HepG2 (cell line): ENCODE results near the gene NEFH. TPM values are rescaled to one million over a fixed set of nuclear protein-coding genes. Genes with fewer than 3 reads are reported as not detected.

Experiments
- ATAC-seq: fragments of 200-7000 bp; cut with Tn5 transposase; 3 replicates; pipeline ENCODE4 v1.9.1; 2020; ENCODE audit warnings: mild to moderate bottlenecking, moderate library complexity
- BruUV-seq: library from RNA; stranded (reverse); fragments of 400-500 nt; replicated peaks from 2 replicates; lab custom pipeline; 2021; lab: Mats Ljungman, UMichigan
- CTCF ChIA-PET: fragments of 300-600 bp; formaldehyde crosslinking; extraction: SDS; loops from one replicate; lab custom pipeline; 2021; ENCODE audit warnings: low total read pairs, inconsistent platforms, low intra/inter-chr PET ratio; lab: Yijun Ruan, JAX
- POLR2A ChIA-PET: fragments of 350-600 bp; sonication (Branson Sonifier 250); formaldehyde crosslinking; loops from one replicate; lab custom pipeline; 2020; ENCODE audit warnings: antibody characterized with exemption, inconsistent platforms; lab: Yijun Ruan, JAX
- DNase-seq: peaks from one replicate; pipeline ENCODE4 v3.0.0-alpha.2; 2015; ENCODE audit warnings: low spot score
- FAIRE-seq: peaks from 3 replicates; lab custom pipeline; 2011; peaks lifted over from hg19 to GRCh38; lab: Jason Lieb, UNC
- H2AFZ ChIP-seq: one replicate; pipeline ENCODE4 v1.6.1; 2011; ENCODE audit warnings: low read length, inconsistent platforms
- H3K27ac ChIP-seq: fragments of 300-600 bp; 3 replicates; pipeline ENCODE4 v1.8.0; 2011; ENCODE audit warnings: mixed run types, mild to moderate bottlenecking, mixed read lengths, low read length, inconsistent platforms; ENCODE audit not compliant: insufficient read depth; ENCODE audit errors: extremely low read length
- H3K27me3 ChIP-seq, 2 experiments: fragments of 200-600 bp in 1 of 2; 2 replicates in 1 of 2; 3 replicates in 1 of 2; pipeline versions ENCODE4 v1.6.0 to v1.8.0; 2011; ENCODE audit warnings: low read length in 2 of 2, mild to moderate bottlenecking in 2 of 2, moderate library complexity in 2 of 2, inconsistent platforms in 1 of 2; ENCODE audit not compliant: insufficient read depth in 2 of 2, control insufficient read depth in 1 of 2
- H3K36me3 ChIP-seq, 2 experiments: fragments of 200-600 bp in 1 of 2; replicated peaks in 1 of 2; 2 replicates in 1 of 2; 3 replicates in 1 of 2; pipeline versions ENCODE4 v1.5.1 to v1.8.0; 2011; ENCODE audit warnings: low read length in 2 of 2, inconsistent platforms in 1 of 2; ENCODE audit not compliant: insufficient read depth in 2 of 2, control insufficient read depth in 1 of 2
- H3K4me1 ChIP-seq: 2 replicates; pipeline ENCODE4 v1.5.1; 2012; ENCODE audit warnings: low read length, inconsistent platforms; ENCODE audit not compliant: insufficient read depth
- H3K4me2 ChIP-seq: 2 replicates; pipeline ENCODE4 v1.6.0; 2011; ENCODE audit warnings: low read depth, low read length, inconsistent platforms
- H3K4me3 ChIP-seq, 3 experiments: fragments of 200-600 bp in 1 of 3; sonication (generic), shearing (Covaris generic) in 1 of 3; replicated peaks in 1 of 3; 2 replicates each; pipeline ENCODE4 v1.5.1; 2011 to 2016; ENCODE audit warnings: low read length in 3 of 3, inconsistent platforms in 2 of 3, low read depth in 2 of 3, mild to moderate bottlenecking in 2 of 3, control low read depth in 1 of 3, mixed read lengths in 1 of 3; ENCODE audit not compliant: insufficient read depth in 1 of 3
- H3K79me2 ChIP-seq: one replicate; pipeline ENCODE4 v1.6.1; 2011; ENCODE audit warnings: low read length, inconsistent platforms; ENCODE audit not compliant: insufficient read depth
- H3K9ac ChIP-seq: 2 replicates; pipeline ENCODE4 v1.6.0; 2011; ENCODE audit warnings: mild to moderate bottlenecking, low read depth, low read length, inconsistent platforms; ENCODE audit not compliant: insufficient read depth
- H3K9me3 ChIP-seq: 2 replicates; pipeline ENCODE4 v1.5.1; 2012; ENCODE audit warnings: mild to moderate bottlenecking, low read length
- H4K20me1 ChIP-seq: 2 replicates; pipeline ENCODE4 v1.6.0; 2011; ENCODE audit warnings: inconsistent platforms, mild to moderate bottlenecking, low read length, moderate library complexity; ENCODE audit not compliant: insufficient read depth
- MAFF ChIP-seq: IDR thresholded peaks from 2 replicates; pipeline ENCODE4 v1.6.1; 2011; ENCODE audit warnings: low read depth, low read length, improper control_type of control experiment
- MLLT10 ChIP-seq: sonication (generic); formaldehyde crosslinking; IDR thresholded peaks from 2 replicates; pipeline ENCODE4 v1.4.0; 2020; ENCODE audit warnings: missing genetic modification reagents
- RARA ChIP-seq: IDR thresholded peaks from 2 replicates; pipeline ENCODE4 v1.6.1; 2016; ENCODE audit warnings: missing genetic modification reagents, missing compliant biosample characterization
- SP2 ChIP-seq: sonication (generic); formaldehyde crosslinking; IDR thresholded peaks from 2 replicates; pipeline ENCODE4 v1.5.1; 2020; ENCODE audit warnings: mild to moderate bottlenecking, missing genetic modification reagents
- ZC3H13 ChIP-seq: sonication (generic); formaldehyde crosslinking; IDR thresholded peaks from 2 replicates; pipeline ENCODE4 v1.8.1; 2023; ENCODE audit warnings: mild to moderate bottlenecking, missing genetic modification reagents, moderate library complexity
- WGBS: methylation state at CpG from one replicate; pipeline ENCODE4 v1.1.6; 2017; ENCODE audit warnings: low lambda C conversion rate; 5-methylcytosine and 5-hydroxymethylcytosine counted together
- in situ Hi-C: cut with HindIII; loops from 2 replicates; pipeline ENCODE4 v1.10.0; 2017; ENCODE audit warnings: low pct_unique_long_range_greater_than_20kb; ENCODE audit not compliant: extremely low pct_ligation_motif_present
- intact Hi-C: fragments of 100-400 bp; cut with micrococcal nuclease; formaldehyde crosslinking; loops from one replicate; pipeline ENCODE4 v1.10.0; 2022; ENCODE audit not compliant: unreplicated experiment
- polyA plus RNA-seq, 8 experiments: library from polyadenylated mRNA; depleted of rRNA in 3 of 8; stranded (reverse) in 7 of 8; unstranded in 1 of 8; fragments of >200 nt; fragmentation: Illumina TruSeq in 4 of 8; extraction: Trizol in 4 of 8; gene quantifications; 2 replicates each; pipeline versions ENCODE4 v1.2.1 to v1.2.3, GENCODE V29; 2011 to 2016; ENCODE audit warnings: low read depth in 4 of 8, missing spikeins in 1 of 8, mixed read lengths in 1 of 8; ENCODE audit not compliant: insufficient read depth in 1 of 8
- total RNA-seq, 5 experiments: library from RNA; depleted of rRNA; stranded (reverse); fragments of >200 nt; fragmentation: Illumina TruSeq; extraction: Trizol; gene quantifications; 2 replicates each; pipeline ENCODE4 v1.2.3, GENCODE V29; 2016; ENCODE audit warnings: low read depth in 1 of 5
- TF ChIP-seq, protein P1 (sequence below): sonication (generic); formaldehyde crosslinking; IDR thresholded peaks from 2 replicates; pipeline ENCODE4 v1.5.0; 2020; ENCODE audit warnings: mild to moderate bottlenecking, missing genetic modification reagents, moderate library complexity
- TF ChIP-seq, protein P2 (sequence below): sonication (generic); formaldehyde crosslinking; conservative IDR thresholded peaks from 2 replicates; pipeline ENCODE4 v1.4.0; 2020; ENCODE audit warnings: missing genetic modification reagents
- TF ChIP-seq, protein P3 (sequence below): sonication (generic); formaldehyde crosslinking; IDR thresholded peaks from 2 replicates; pipeline ENCODE4 v1.4.0; 2020; ENCODE audit warnings: missing genetic modification reagents, borderline replicate concordance
- TF ChIP-seq, protein P4 (sequence below): sonication (generic); formaldehyde crosslinking; IDR thresholded peaks from 2 replicates; pipeline ENCODE4 v1.4.0; 2020; ENCODE audit warnings: missing genetic modification reagents

NEFH gene
- total and polyA plus RNA-seq, 2 of the 13 experiments (the other 11 are each of a cell fraction or from before 2014, with no cell fraction given) = not detected

DNA sequence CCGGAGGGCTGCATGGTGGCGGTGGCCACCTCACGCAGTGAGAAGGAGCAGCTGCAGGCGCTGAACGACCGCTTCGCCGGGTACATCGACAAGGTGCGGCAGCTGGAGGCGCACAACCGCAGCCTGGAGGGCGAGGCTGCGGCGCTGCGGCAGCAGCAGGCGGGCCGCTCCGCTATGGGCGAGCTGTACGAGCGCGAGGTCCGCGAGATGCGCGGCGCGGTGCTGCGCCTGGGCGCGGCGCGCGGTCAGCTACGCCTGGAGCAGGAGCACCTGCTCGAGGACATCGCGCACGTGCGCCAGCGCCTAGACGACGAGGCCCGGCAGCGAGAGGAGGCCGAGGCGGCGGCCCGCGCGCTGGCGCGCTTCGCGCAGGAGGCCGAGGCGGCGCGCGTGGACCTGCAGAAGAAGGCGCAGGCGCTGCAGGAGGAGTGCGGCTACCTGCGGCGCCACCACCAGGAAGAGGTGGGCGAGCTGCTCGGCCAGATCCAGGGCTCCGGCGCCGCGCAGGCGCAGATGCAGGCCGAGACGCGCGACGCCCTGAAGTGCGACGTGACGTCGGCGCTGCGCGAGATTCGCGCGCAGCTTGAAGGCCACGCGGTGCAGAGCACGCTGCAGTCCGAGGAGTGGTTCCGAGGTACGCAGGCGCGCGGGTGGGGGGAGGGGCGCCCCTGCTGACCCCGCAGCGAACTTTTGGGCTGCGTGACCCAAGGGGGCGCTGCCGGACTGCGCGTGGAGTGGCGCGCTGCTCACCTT, 670 bp downstream of the NEFH start (continued):
- TF ChIP-seq, protein P1, sequence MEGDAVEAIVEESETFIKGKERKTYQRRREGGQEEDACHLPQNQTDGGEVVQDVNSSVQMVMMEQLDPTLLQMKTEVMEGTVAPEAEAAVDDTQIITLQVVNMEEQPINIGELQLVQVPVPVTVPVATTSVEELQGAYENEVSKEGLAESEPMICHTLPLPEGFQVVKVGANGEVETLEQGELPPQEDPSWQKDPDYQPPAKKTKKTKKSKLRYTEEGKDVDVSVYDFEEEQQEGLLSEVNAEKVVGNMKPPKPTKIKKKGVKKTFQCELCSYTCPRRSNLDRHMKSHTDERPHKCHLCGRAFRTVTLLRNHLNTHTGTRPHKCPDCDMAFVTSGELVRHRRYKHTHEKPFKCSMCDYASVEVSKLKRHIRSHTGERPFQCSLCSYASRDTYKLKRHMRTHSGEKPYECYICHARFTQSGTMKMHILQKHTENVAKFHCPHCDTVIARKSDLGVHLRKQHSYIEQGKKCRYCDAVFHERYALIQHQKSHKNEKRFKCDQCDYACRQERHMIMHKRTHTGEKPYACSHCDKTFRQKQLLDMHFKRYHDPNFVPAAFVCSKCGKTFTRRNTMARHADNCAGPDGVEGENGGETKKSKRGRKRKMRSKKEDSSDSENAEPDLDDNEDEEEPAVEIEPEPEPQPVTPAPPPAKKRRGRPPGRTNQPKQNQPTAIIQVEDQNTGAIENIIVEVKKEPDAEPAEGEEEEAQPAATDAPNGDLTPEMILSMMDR (CRISPR knock-in tag) = peak; percentile 23; the same call in 1 of the 2 replicates

DNA sequence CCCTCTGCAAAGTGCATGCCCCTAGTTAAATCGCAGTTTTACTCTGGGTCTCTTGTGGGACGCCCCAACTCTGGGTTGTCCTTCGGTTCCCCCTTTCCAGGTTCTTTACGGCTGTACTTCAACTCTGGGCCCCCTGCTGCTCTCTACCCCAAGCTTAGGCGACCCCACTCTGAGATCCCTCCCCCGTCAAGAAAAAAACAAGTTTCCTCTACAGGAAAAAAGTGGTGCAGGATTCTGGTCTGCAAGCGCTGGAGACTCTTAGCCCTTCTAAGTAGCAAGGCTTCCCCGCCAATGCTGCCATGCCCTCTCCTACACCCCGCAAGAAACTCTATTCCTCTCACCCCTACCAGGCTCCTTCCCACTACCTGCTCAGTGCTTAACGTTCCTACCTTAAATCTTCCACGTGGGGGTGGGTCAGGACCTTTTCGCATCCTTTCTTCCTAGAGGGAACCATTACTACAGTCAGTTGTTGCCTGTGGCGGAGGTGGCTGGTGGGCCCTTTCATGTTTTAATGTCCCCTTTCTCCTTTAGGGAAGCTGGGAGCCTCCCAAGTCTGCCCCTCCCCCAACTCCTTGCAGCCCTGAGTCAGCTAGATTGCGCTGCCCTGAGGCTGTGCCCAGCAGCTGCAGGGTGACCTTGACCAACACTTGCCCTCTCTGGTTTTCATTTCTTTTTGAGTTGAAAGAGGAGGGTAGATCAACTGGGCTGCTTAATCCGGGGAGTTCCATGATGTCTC, 1.4 kb downstream of the NEFH start:
- H3K4me2 ChIP-seq = no peak overlapping the region
- FAIRE-seq = no peak
- DNase-seq = no peak
- H3K4me3 ChIP-seq = no peak overlapping the region
- BruUV-seq = no TSS peak
- no peak overlapping the region for H3K27ac ChIP-seq
- POLR2A ChIA-PET = no interaction called here
- TF ChIP-seq MLLT10 (CRISPR knock-in tag) = no peak
- TF ChIP-seq, protein P2, sequence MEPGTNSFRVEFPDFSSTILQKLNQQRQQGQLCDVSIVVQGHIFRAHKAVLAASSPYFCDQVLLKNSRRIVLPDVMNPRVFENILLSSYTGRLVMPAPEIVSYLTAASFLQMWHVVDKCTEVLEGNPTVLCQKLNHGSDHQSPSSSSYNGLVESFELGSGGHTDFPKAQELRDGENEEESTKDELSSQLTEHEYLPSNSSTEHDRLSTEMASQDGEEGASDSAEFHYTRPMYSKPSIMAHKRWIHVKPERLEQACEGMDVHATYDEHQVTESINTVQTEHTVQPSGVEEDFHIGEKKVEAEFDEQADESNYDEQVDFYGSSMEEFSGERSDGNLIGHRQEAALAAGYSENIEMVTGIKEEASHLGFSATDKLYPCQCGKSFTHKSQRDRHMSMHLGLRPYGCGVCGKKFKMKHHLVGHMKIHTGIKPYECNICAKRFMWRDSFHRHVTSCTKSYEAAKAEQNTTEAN (CRISPR knock-in tag) = no peak
- TF ChIP-seq ZC3H13 = no peak
- peak; percentile 56; the same call in 1 of the 2 replicates for TF ChIP-seq RARA (CRISPR knock-in tag)
- TF ChIP-seq, protein P3, sequence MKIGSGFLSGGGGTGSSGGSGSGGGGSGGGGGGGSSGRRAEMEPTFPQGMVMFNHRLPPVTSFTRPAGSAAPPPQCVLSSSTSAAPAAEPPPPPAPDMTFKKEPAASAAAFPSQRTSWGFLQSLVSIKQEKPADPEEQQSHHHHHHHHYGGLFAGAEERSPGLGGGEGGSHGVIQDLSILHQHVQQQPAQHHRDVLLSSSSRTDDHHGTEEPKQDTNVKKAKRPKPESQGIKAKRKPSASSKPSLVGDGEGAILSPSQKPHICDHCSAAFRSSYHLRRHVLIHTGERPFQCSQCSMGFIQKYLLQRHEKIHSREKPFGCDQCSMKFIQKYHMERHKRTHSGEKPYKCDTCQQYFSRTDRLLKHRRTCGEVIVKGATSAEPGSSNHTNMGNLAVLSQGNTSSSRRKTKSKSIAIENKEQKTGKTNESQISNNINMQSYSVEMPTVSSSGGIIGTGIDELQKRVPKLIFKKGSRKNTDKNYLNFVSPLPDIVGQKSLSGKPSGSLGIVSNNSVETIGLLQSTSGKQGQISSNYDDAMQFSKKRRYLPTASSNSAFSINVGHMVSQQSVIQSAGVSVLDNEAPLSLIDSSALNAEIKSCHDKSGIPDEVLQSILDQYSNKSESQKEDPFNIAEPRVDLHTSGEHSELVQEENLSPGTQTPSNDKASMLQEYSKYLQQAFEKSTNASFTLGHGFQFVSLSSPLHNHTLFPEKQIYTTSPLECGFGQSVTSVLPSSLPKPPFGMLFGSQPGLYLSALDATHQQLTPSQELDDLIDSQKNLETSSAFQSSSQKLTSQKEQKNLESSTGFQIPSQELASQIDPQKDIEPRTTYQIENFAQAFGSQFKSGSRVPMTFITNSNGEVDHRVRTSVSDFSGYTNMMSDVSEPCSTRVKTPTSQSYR (CRISPR knock-in tag) = peak; percentile 64; the same call in 1 of the 2 replicates
- 0 out of 2 replicates have a peak, but pooled peaks have one; percentile 13 for TF ChIP-seq MAFF
- no peak for TF ChIP-seq SP2 (CRISPR knock-in tag)
- TF ChIP-seq, protein P4, sequence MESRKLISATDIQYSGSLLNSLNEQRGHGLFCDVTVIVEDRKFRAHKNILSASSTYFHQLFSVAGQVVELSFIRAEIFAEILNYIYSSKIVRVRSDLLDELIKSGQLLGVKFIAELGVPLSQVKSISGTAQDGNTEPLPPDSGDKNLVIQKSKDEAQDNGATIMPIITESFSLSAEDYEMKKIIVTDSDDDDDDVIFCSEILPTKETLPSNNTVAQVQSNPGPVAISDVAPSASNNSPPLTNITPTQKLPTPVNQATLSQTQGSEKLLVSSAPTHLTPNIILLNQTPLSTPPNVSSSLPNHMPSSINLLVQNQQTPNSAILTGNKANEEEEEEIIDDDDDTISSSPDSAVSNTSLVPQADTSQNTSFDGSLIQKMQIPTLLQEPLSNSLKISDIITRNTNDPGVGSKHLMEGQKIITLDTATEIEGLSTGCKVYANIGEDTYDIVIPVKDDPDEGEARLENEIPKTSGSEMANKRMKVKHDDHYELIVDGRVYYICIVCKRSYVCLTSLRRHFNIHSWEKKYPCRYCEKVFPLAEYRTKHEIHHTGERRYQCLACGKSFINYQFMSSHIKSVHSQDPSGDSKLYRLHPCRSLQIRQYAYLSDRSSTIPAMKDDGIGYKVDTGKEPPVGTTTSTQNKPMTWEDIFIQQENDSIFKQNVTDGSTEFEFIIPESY = no peak
- H3K79me2 ChIP-seq = no peaks in the 10 kb centered on the region
- no peak overlapping the region for H2AFZ ChIP-seq
- H3K36me3 ChIP-seq = no peaks in the 10 kb centered on the region
- intact Hi-C loops (no loop called here), in situ Hi-C loops (no loop called here)
- peaks cover 7% of the 10 kb centered on the region; the same call in 1 of the 2 replicates for H4K20me1 ChIP-seq
- peaks cover 9 to 33% of the 10 kb centered on the region in 2 experiments; a peak in 4 of 5 replicates for H3K27me3 ChIP-seq
- H3K4me1 ChIP-seq = peaks cover 13% of the 10 kb centered on the region; the same call in 1 of the 2 replicates
- CTCF ChIA-PET = no interaction called here
- no peak for ATAC-seq
- 42% methylated on average over 15 of the region's 15 CpGs for WGBS
- no peaks in the 10 kb centered on the region for H3K9me3 ChIP-seq
- H3K9ac ChIP-seq = no peak overlapping the region
